Measurements from ENCODE around the gene ZNF438.
A peak's percentile ranks its signal among the peaks of the same experiment; 100 is the strongest.

ZNF438 gene

DNA sequence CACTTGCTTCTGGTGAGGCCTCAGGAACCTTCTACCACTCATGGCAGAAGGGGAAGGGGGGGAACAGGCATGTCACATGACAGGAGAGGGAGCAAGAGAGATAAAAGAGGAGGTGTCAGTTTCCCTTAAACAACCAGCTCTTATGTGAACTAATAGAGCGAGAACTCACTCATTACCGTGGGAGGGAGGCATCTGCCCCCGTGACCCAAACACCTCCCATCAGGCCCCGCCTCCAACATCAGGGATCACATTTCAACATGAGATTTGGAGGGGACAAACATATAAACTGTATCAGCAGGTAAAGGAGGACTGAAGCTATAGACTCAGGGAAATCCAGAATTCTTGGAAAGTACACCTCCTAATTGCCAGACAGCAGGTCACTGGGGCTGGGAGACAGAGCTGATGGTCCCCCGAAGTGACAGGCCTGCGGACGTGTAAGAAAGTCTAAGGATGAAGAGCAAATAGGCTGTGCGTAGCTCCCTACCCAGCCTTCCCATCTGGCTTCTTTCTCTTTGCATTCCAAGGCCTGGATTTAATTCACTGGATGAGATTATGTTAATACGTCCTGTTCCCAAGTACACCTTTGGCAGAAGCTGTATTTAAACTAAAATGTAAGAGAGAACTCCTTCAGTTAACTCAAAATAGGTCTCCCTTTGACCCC lies 215.4 kb downstream of the ZNF438 start:
- Histone ChIP-seq H3K79me2 (ENCODE audit: insufficient read depth, low read depth) (no peaks in the 10 kb centered on the region), H3K4me2 (no peak overlapping the region), H3K9ac (no peak overlapping the region), H3K27me3 (ENCODE audit: insufficient read depth, low read depth) (no peaks in the 10 kb centered on the region), H3K36me3 (ENCODE audit: insufficient read depth) (no peaks in the 10 kb centered on the region), H4K20me1 (ENCODE audit: insufficient read depth) (no peaks in the 10 kb centered on the region), H2AFZ (ENCODE audit: low read depth) (no peak overlapping the region), H3K4me1 (ENCODE audit: low read depth, poor library complexity, severe bottlenecking) (peaks cover 15% of the 10 kb centered on the region), H3K4me3 (IDR thresholded peaks at IDR 0.05; ENCODE audit: insufficient read depth, low read depth, low read length) (no peak overlapping the region), H3K27ac (no peak overlapping the region)
- TF ChIP-seq, protein P1, sequence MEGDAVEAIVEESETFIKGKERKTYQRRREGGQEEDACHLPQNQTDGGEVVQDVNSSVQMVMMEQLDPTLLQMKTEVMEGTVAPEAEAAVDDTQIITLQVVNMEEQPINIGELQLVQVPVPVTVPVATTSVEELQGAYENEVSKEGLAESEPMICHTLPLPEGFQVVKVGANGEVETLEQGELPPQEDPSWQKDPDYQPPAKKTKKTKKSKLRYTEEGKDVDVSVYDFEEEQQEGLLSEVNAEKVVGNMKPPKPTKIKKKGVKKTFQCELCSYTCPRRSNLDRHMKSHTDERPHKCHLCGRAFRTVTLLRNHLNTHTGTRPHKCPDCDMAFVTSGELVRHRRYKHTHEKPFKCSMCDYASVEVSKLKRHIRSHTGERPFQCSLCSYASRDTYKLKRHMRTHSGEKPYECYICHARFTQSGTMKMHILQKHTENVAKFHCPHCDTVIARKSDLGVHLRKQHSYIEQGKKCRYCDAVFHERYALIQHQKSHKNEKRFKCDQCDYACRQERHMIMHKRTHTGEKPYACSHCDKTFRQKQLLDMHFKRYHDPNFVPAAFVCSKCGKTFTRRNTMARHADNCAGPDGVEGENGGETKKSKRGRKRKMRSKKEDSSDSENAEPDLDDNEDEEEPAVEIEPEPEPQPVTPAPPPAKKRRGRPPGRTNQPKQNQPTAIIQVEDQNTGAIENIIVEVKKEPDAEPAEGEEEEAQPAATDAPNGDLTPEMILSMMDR (conservative IDR thresholded peaks at IDR 0.05; ENCODE audit: low read depth, low read length) = no peak

DNA sequence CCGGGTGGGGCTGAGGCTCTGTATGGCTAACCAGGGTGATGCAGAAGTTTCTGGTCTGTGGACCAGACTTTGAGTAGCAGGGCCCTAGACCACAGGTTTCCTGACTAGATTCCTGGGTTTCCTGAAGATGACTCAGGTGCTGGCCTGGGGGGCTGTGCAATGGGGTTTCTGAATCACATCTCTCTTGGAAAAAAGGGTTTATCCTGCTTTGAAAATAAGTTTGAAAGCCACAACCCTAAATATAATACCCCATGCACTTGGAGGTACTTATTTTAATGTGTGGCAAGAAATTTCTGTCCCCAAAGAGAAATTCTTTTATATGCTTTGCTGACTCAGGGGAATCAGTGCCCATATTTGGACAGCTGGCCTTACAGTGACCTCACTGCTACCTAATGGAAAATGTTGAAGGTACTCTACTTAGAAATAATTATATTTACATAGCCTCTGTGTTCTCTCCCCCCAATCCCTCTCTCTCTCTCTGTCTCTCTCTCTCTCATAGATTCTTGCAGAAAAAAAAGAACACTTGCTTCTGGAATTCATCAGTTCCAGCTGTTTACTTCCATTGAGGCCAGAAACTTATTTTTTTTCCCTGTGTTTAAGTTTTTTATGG lies 217.7 kb downstream of the ZNF438 start:
- TF ChIP-seq, protein P1 (conservative IDR thresholded peaks at IDR 0.05; ENCODE audit: low read depth, low read length) = no peak
- H3K4me2 ChIP-seq = peak overlapping the region; percentile 30; the same call in 1 of the 2 replicates
- no peaks in the 10 kb centered on the region for H3K79me2 ChIP-seq (ENCODE audit: insufficient read depth, low read depth)
- H3K27ac ChIP-seq = no peak overlapping the region
- H3K4me1 ChIP-seq (ENCODE audit: low read depth, poor library complexity, severe bottlenecking) = peaks cover 15% of the 10 kb centered on the region
- no peak overlapping the region for H3K9ac ChIP-seq
- H4K20me1 ChIP-seq (ENCODE audit: insufficient read depth) = no peaks in the 10 kb centered on the region
- no peak overlapping the region for H2AFZ ChIP-seq (ENCODE audit: low read depth)
- no peak overlapping the region for H3K4me3 ChIP-seq (IDR thresholded peaks at IDR 0.05; ENCODE audit: insufficient read depth, low read depth, low read length)
- H3K27me3 ChIP-seq (ENCODE audit: insufficient read depth, low read depth) = no peaks in the 10 kb centered on the region
- H3K36me3 ChIP-seq (ENCODE audit: insufficient read depth) = no peaks in the 10 kb centered on the region

DNA sequence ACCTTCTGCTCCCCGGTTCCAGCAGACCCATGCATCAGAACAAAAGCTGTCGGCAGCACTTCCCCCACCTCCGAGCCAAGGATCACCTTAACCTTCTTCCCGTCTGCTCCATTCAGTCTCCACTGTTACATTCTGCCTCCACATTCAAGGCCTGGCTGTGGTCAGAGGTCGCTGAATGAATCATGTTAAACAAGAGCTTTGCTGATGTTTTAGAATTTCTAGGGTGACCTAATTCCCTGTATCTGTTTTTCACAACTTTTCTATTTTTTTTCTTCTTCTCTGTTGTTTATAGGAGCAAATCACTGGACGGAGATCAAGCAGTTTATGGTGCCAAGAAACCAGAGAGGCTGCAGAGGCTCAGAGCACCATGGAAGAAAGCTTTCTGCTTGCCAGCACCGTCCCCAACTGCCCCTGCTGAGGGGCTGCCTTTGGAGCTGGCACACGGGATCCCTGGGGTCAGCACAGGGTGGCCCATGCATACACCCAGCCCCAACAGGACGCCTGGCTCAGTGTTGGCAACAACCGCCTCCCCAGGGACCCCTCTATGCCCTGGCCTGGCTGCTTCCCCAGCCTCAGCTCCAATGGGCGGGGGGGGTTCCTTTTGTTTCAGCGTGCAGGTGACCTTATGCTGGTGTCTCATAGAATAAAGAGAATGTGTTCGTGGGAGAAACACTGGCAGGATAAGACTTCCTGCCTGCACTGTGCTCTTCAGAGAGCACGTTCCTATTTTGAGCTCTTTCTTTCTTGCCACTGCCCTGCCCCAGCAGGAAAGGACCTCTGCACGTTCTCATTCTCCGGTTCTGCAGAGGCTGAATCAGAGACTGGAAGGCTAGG lies 219.4 kb downstream of the ZNF438 start:
- Histone ChIP-seq H4K20me1 (ENCODE audit: insufficient read depth) (no peaks in the 10 kb centered on the region), H3K27me3 (ENCODE audit: insufficient read depth, low read depth) (no peaks in the 10 kb centered on the region), H3K4me2 (no peak overlapping the region), H3K9ac (no peak overlapping the region), H3K27ac (no peak overlapping the region), H3K79me2 (ENCODE audit: insufficient read depth, low read depth) (no peaks in the 10 kb centered on the region), H2AFZ (ENCODE audit: low read depth) (no peak overlapping the region), H3K36me3 (ENCODE audit: insufficient read depth) (no peaks in the 10 kb centered on the region), H3K4me1 (ENCODE audit: low read depth, poor library complexity, severe bottlenecking) (peaks cover 15% of the 10 kb centered on the region), H3K4me3 (IDR thresholded peaks at IDR 0.05; ENCODE audit: insufficient read depth, low read depth, low read length) (no peak overlapping the region)
- TF ChIP-seq, protein P1 (conservative IDR thresholded peaks at IDR 0.05; ENCODE audit: low read depth, low read length) = no peak

DNA sequence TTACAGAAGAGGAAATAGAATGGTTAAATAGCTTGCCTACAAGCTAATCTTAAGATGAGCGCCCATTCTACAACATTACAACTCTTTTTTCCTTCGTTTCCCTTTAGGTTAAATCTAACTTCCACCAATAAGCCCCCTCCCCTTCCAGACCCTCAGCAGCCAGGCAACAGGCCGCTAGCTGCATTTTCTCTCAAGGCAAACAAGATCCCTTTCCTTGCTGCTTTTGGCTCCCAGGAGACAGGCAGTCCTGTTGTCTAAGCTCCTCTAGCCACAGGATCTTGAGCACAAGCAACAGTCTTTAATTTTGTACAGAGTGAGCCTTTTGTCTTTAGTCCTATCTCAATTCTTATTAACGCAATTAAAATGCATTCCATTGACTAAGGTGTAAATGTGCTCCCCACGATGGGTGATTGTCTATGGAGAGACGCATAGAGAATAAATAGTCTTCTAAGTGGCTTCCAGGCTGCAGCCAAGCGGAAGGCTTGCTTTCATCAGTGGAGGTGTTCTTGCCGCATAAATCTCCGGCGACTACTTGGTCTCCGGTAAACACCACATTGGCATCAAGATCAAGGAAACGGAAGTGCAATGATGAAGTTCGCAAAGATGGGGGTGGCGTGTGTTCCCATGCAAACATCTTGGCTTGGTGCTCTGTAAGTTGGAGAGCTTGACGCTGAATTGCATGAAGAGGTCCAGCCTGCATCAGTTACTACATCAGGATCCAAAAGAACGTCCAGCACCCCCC lies 220.2 kb downstream of the ZNF438 start:
- Histone ChIP-seq H3K27ac (no peak overlapping the region), H3K36me3 (ENCODE audit: insufficient read depth) (no peaks in the 10 kb centered on the region), H3K4me3 (IDR thresholded peaks at IDR 0.05; ENCODE audit: insufficient read depth, low read depth, low read length) (no peak overlapping the region), H3K79me2 (ENCODE audit: insufficient read depth, low read depth) (no peaks in the 10 kb centered on the region), H3K4me2 (no peak overlapping the region), H3K27me3 (ENCODE audit: insufficient read depth, low read depth) (no peaks in the 10 kb centered on the region), H3K9ac (no peak overlapping the region), H2AFZ (ENCODE audit: low read depth) (no peak overlapping the region), H3K4me1 (ENCODE audit: low read depth, poor library complexity, severe bottlenecking) (peaks cover 15% of the 10 kb centered on the region), H4K20me1 (ENCODE audit: insufficient read depth) (no peaks in the 10 kb centered on the region)
- TF ChIP-seq, protein P1 (conservative IDR thresholded peaks at IDR 0.05; ENCODE audit: low read depth, low read length) = no peak
